ENCODE measurements around the gene CDH13.

CDH13 gene

DNA sequence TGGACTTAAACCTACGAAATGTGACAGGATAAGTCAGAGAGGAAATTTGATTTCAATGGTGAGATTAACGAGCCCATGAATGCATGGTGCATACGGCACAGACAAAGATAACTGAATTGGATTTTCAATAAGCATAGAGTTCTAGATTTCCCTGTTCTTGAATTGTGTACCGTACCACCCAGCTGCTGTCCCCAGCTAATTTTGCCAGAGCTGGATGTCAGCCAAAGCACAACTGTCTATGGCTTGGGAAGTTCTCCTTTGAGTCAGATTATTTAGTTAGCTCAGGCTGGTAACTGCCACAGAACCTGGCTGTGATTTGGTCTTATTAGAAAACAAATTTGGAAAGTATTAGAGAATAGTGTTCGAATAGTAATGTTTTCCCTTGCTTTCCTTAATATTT, 143.1 kb downstream of the CDH13 start:
- Histone ChIP-seq H3K36me3 (ENCODE audit: insufficient read depth, low read length) (no peaks in the 10 kb centered on the region), H3K4me2 (ENCODE audit: low read length) (no peak overlapping the region), H3K9ac (ENCODE audit: low read depth, low read length) (no peak overlapping the region), H3K4me3 (ENCODE audit: low read length) (no peak overlapping the region), H3K27me3 (ENCODE audit: control insufficient read depth, insufficient read depth, low read length) (no peaks in the 10 kb centered on the region), H3K4me1 (ENCODE audit: control insufficient read depth, insufficient read depth, low read length) (peaks cover 7% of the 10 kb centered on the region), H3K9me3 (replicated peaks; ENCODE audit: low read length) (no peaks in the 10 kb centered on the region)

GRCh38 chr16:82772215-82772614, 145.4 kb downstream of the CDH13 start:
- H3K4me2 ChIP-seq (ENCODE audit: low read length), result no peak overlapping the region
- H3K9ac ChIP-seq (ENCODE audit: low read depth, low read length), result no peak overlapping the region
- peaks cover 15% of the 10 kb centered on the region for H3K4me1 ChIP-seq (ENCODE audit: control insufficient read depth, insufficient read depth, low read length)
- no peaks in the 10 kb centered on the region for H3K36me3 ChIP-seq (ENCODE audit: insufficient read depth, low read length)
- no peak overlapping the region for H3K4me3 ChIP-seq (ENCODE audit: low read length)
- H3K27me3 ChIP-seq (ENCODE audit: control insufficient read depth, insufficient read depth, low read length), result no peaks in the 10 kb centered on the region
- H3K9me3 ChIP-seq (replicated peaks; ENCODE audit: low read length), result no peaks in the 10 kb centered on the region

DNA sequence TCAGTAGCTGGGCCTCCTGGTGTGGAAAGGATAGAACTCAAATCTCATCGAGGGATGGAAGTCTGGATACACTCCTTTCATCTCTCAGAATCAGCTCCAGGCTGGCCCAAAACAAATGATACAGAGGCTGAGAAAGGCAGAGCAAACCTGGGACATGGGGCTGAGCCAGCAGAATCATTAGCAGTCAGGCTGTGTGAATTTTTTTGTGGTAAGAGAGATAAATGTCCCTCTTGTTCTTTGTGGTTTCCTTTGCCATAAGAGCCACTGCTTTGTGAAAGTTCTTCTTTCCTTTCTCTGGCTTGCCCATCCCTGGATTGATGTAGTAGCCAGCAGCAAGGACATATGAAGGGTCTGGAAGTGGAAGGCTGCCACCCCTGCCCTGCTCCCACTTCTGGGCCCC, 146.2 kb downstream of the CDH13 start:
- Histone ChIP-seq H3K9ac (ENCODE audit: low read depth, low read length) (no peak overlapping the region), H3K4me2 (ENCODE audit: low read length) (no peak overlapping the region), H3K4me3 (ENCODE audit: low read length) (no peak overlapping the region), H3K27me3 (ENCODE audit: control insufficient read depth, insufficient read depth, low read length) (no peaks in the 10 kb centered on the region), H3K4me1 (ENCODE audit: control insufficient read depth, insufficient read depth, low read length) (peaks cover 15% of the 10 kb centered on the region), H3K9me3 (replicated peaks; ENCODE audit: low read length) (no peaks in the 10 kb centered on the region), H3K36me3 (ENCODE audit: insufficient read depth, low read length) (no peaks in the 10 kb centered on the region)

DNA sequence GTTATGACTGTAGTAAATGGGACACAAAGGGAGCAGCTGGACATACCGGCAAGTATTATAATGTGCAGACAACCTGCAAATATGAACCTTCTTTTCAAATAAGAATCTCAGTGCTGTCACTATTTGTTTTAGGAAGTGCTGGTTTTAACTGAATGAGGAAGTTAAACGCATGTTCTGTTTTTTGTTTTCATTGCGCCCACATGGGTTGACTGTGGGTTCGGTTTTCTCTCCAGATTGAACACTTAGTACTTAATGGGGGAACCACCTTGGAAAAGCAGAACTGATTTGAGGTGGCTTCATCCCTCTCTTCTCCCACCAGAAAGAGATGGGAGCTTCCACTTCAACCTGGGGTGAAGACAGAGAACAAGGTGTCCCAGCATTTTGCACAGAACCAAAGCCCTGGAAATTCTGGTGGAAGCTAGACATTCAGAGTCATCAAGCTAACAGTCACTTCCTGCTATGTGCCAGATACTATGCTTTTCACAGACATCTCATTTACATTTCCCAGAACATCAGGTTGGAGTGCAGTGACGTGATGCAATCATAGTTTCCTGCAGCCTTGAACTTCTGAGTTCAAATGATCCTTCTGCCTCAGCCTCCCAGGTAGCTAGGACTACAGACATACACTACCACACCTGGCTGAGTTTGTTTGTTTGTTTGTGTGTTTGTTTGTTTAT, 149.8 kb downstream of the CDH13 start:
- peaks cover 8% of the 10 kb centered on the region for H3K4me1 ChIP-seq (ENCODE audit: control insufficient read depth, insufficient read depth, low read length)
- no peak overlapping the region for H3K9ac ChIP-seq (ENCODE audit: low read depth, low read length)
- no peak overlapping the region for H3K4me2 ChIP-seq (ENCODE audit: low read length)
- H3K36me3 ChIP-seq (ENCODE audit: insufficient read depth, low read length), result no peaks in the 10 kb centered on the region
- no peaks in the 10 kb centered on the region for H3K9me3 ChIP-seq (replicated peaks; ENCODE audit: low read length)
- H3K27me3 ChIP-seq (ENCODE audit: control insufficient read depth, insufficient read depth, low read length), result no peaks in the 10 kb centered on the region
- no peak overlapping the region for H3K4me3 ChIP-seq (ENCODE audit: low read length)

- Histone ChIP-seq H3K27me3 (ENCODE audit: control insufficient read depth, insufficient read depth, low read length) (no peaks in the 10 kb centered on the region), H3K9me3 (replicated peaks; ENCODE audit: low read length) (no peaks in the 10 kb centered on the region), H3K36me3 (ENCODE audit: insufficient read depth, low read length) (no peaks in the 10 kb centered on the region), H3K9ac (ENCODE audit: low read depth, low read length) (no peak overlapping the region), H3K4me1 (ENCODE audit: control insufficient read depth, insufficient read depth, low read length) (peaks cover 3% of the 10 kb centered on the region), H3K4me2 (ENCODE audit: low read length) (no peak overlapping the region), H3K4me3 (ENCODE audit: low read length) (no peak overlapping the region)
Observed at GRCh38 chr16:82782715-82783251, 156.0 kb downstream of the CDH13 start.

- Histone ChIP-seq H3K4me2 (ENCODE audit: low read length) (no peak overlapping the region), H3K4me1 (ENCODE audit: control insufficient read depth, insufficient read depth, low read length) (peaks cover 3% of the 10 kb centered on the region), H3K36me3 (ENCODE audit: insufficient read depth, low read length) (peaks cover 4% of the 10 kb centered on the region), H3K27me3 (ENCODE audit: control insufficient read depth, insufficient read depth, low read length) (no peaks in the 10 kb centered on the region), H3K9ac (ENCODE audit: low read depth, low read length) (no peak overlapping the region), H3K4me3 (ENCODE audit: low read length) (no peak overlapping the region), H3K9me3 (replicated peaks; ENCODE audit: low read length) (no peaks in the 10 kb centered on the region)
Observed at GRCh38 chr16:82783933-82784572, 157.3 kb downstream of the CDH13 start.

GRCh38 chr16:82784573-82784968, 157.8 kb downstream of the CDH13 start:
- Histone ChIP-seq H3K4me3 (ENCODE audit: low read length) (no peak overlapping the region), H3K27me3 (ENCODE audit: control insufficient read depth, insufficient read depth, low read length) (no peaks in the 10 kb centered on the region), H3K36me3 (ENCODE audit: insufficient read depth, low read length) (peaks cover 5% of the 10 kb centered on the region), H3K9ac (ENCODE audit: low read depth, low read length) (no peak overlapping the region), H3K4me1 (ENCODE audit: control insufficient read depth, insufficient read depth, low read length) (peaks cover 3% of the 10 kb centered on the region), H3K9me3 (replicated peaks; ENCODE audit: low read length) (no peaks in the 10 kb centered on the region), H3K4me2 (ENCODE audit: low read length) (no peak overlapping the region)

- no peak overlapping the region for H3K4me3 ChIP-seq (ENCODE audit: low read length)
- peaks cover 10% of the 10 kb centered on the region for H3K36me3 ChIP-seq (ENCODE audit: insufficient read depth, low read length)
- no peaks in the 10 kb centered on the region for H3K4me1 ChIP-seq (ENCODE audit: control insufficient read depth, insufficient read depth, low read length)
- no peaks in the 10 kb centered on the region for H3K27me3 ChIP-seq (ENCODE audit: control insufficient read depth, insufficient read depth, low read length)
- no peaks in the 10 kb centered on the region for H3K9me3 ChIP-seq (replicated peaks; ENCODE audit: low read length)
- no peak overlapping the region for H3K4me2 ChIP-seq (ENCODE audit: low read length)
- no peak overlapping the region for H3K9ac ChIP-seq (ENCODE audit: low read depth, low read length)
Observed at GRCh38 chr16:82788225-82788624, 161.5 kb downstream of the CDH13 start.

DNA sequence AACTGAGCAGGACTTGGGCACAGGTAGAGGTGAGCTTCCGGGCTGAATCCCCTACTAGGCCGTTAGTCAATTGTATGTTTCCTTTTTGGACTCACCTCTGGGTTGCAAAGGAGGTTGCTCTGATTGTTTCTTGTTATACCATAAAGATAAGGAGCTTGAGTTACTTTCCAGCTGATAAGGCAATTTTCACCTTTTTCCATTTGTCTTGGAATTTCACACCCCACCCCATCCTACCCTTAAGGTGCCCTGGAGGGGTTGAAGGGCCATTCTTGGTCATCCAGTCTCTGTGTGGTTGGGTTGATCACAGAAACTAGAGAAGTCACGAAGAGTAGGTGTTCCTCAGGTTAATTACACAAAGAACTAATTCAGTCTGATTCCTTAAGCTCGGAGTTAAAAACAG, 162.2 kb downstream of the CDH13 start:
- Histone ChIP-seq H3K4me1 (ENCODE audit: control insufficient read depth, insufficient read depth, low read length) (no peaks in the 10 kb centered on the region), H3K9me3 (replicated peaks; ENCODE audit: low read length) (no peaks in the 10 kb centered on the region), H3K4me3 (ENCODE audit: low read length) (no peak overlapping the region), H3K9ac (ENCODE audit: low read depth, low read length) (no peak overlapping the region), H3K4me2 (ENCODE audit: low read length) (no peak overlapping the region), H3K36me3 (ENCODE audit: insufficient read depth, low read length) (peaks cover 10% of the 10 kb centered on the region), H3K27me3 (ENCODE audit: control insufficient read depth, insufficient read depth, low read length) (no peaks in the 10 kb centered on the region)

DNA sequence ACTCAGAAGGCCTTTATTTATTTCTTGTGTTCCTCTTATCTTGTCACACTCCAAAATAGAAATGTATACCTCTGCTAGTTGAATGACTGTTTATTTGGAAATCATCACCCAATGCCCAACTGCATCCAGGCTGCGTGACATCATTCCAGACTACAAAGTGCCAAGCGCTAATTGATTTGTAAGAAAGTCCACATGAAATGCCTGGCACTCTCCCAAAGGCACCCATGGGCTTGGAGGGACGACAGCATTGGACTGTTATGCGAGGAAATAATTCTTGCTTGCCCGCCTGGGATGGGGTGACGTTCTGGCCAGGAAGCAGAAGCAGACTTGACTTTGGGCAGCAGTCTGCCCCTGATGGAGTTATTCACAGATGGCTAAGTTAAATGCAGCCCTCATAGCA, 165.9 kb downstream of the CDH13 start:
- no peak overlapping the region for H3K9ac ChIP-seq (ENCODE audit: low read depth, low read length)

DNA sequence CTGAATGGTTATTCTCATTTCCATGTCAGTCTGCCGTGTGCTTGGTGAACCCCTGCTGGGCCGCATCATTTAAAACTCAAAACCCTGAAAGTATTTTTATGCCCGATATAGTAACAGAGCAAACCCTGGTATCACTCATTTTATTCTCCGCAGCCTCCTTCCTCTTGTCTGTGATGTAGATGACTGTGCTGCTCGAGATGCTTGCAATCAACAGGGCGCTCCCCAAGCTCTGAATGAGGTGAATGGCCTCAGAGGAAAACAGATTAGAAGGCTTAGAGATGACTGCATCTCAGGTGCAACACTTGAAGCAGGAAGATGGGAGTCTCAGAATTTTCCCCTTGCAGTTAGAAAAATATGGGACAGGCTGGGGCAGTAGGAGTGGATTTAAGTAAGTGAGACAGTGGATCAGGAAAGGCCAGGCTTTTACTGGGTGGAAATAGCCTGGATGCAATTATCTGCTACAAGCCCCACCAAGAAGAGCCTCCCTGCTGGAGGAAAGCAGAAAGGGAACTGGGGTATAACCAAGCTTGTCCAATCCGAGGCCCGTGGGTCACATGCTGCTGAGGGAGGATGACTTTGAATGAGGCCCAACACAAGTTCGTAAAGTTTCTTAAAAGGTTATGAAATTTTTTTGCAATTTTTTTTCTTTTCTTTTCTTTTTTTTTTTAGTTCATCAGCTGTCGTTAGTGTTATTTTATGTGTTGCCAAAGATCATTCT, 166.9 kb downstream of the CDH13 start:
- H3K4me3 ChIP-seq (ENCODE audit: low read length), result no peak overlapping the region
- H3K4me1 ChIP-seq (ENCODE audit: control insufficient read depth, insufficient read depth, low read length), result no peaks in the 10 kb centered on the region
- H3K27me3 ChIP-seq (ENCODE audit: control insufficient read depth, insufficient read depth, low read length), result no peaks in the 10 kb centered on the region
- no peaks in the 10 kb centered on the region for H3K9me3 ChIP-seq (replicated peaks; ENCODE audit: low read length)
- H3K4me2 ChIP-seq (ENCODE audit: low read length), result no peak overlapping the region
- H3K9ac ChIP-seq (ENCODE audit: low read depth, low read length), result no peak overlapping the region
- peaks cover 10% of the 10 kb centered on the region for H3K36me3 ChIP-seq (ENCODE audit: insufficient read depth, low read length)

More for the DNA sequence above, 165.9 kb downstream of the CDH13 start:
- Histone ChIP-seq H3K36me3 (ENCODE audit: insufficient read depth, low read length) (peaks cover 10% of the 10 kb centered on the region), H3K4me1 (ENCODE audit: control insufficient read depth, insufficient read depth, low read length) (no peaks in the 10 kb centered on the region), H3K4me2 (ENCODE audit: low read length) (no peak overlapping the region), H3K27me3 (ENCODE audit: control insufficient read depth, insufficient read depth, low read length) (no peaks in the 10 kb centered on the region), H3K4me3 (ENCODE audit: low read length) (no peak overlapping the region), H3K9me3 (replicated peaks; ENCODE audit: low read length) (no peaks in the 10 kb centered on the region)

All from skeletal muscle satellite cell (primary cell).